Measurements from ENCODE around the gene TXLNB. TPM values are rescaled to one million over a fixed set of nuclear protein-coding genes. Genes with fewer than 3 reads are reported as not detected.

TXLNB gene
- total and polyA plus RNA-seq, 2 donors = 6.3 to 11.2 TPM

- WGBS = 95% methylated on average over 3 of the region's 3 CpGs
- H3K27ac ChIP-seq (ENCODE audit: low read depth in 1 of 2, low read length in 1 of 2) = no peak overlapping the region
- no peaks in the 10 kb centered on the region for H3K27me3 ChIP-seq (ENCODE audit: control insufficient read depth in 2 of 2, insufficient read depth in 1 of 2, low read length in 1 of 2)
- DNase-seq (ENCODE audit: low read depth in 6 of 9, low spot score in 9 of 9) = no peak
- no peak overlapping the region for H3K4me3 ChIP-seq (ENCODE audit: low read length in 2 of 2)
- H3K4me1 ChIP-seq (ENCODE audit: control insufficient read depth in 2 of 2, insufficient read depth in 2 of 2, low read length in 2 of 2) = no peaks in the 10 kb centered on the region
- H3K36me3 ChIP-seq (ENCODE audit: control insufficient read depth in 2 of 2, insufficient read depth in 2 of 2, low read length in 1 of 2) = no peaks in the 10 kb centered on the region
- peaks cover 0 to 2% of the 10 kb centered on the region in 2 donors for H3K9me3 ChIP-seq (ENCODE audit: control insufficient read depth in 2 of 2, insufficient read depth in 1 of 2, low read length in 1 of 2)
Observed at GRCh38 chr6:139330826-139331500, 39.2 kb upstream of the TXLNB start.

GRCh38 chr6:139330306-139330705 is 38.5 kb upstream of the TXLNB start:
- 96% methylated on average over 5 of the region's 5 CpGs for WGBS
- no peaks in the 10 kb centered on the region for H3K36me3 ChIP-seq (ENCODE audit: control insufficient read depth in 2 of 2, insufficient read depth in 2 of 2, low read length in 1 of 2)
- no peak overlapping the region for H3K4me3 ChIP-seq (ENCODE audit: low read length in 2 of 2)
- H3K4me1 ChIP-seq (ENCODE audit: control insufficient read depth in 2 of 2, insufficient read depth in 2 of 2, low read length in 2 of 2) = peaks cover 0 to 5% of the 10 kb centered on the region in 2 donors
- H3K27me3 ChIP-seq (ENCODE audit: control insufficient read depth in 2 of 2, insufficient read depth in 1 of 2, low read length in 1 of 2) = no peaks in the 10 kb centered on the region
- DNase-seq (ENCODE audit: low read depth in 6 of 9, low spot score in 9 of 9) = no peak
- H3K27ac ChIP-seq (ENCODE audit: low read depth in 1 of 2, low read length in 1 of 2) = no peak overlapping the region
- H3K9me3 ChIP-seq (ENCODE audit: control insufficient read depth in 2 of 2, insufficient read depth in 1 of 2, low read length in 1 of 2) = peaks cover 0 to 2% of the 10 kb centered on the region in 2 donors

- Histone ChIP-seq H3K4me1 (ENCODE audit: control insufficient read depth in 2 of 2, insufficient read depth in 2 of 2, low read length in 2 of 2) (peaks cover 0 to 11% of the 10 kb centered on the region in 2 donors), H3K36me3 (ENCODE audit: control insufficient read depth in 2 of 2, insufficient read depth in 2 of 2, low read length in 1 of 2) (no peaks in the 10 kb centered on the region), H3K9me3 (ENCODE audit: control insufficient read depth in 2 of 2, insufficient read depth in 1 of 2, low read length in 1 of 2) (peaks cover 0 to 2% of the 10 kb centered on the region in 2 donors), H3K27me3 (ENCODE audit: control insufficient read depth in 2 of 2, insufficient read depth in 1 of 2, low read length in 1 of 2) (no peaks in the 10 kb centered on the region), H3K4me3 (ENCODE audit: low read length in 2 of 2) (no peak overlapping the region), H3K27ac (ENCODE audit: low read depth in 1 of 2, low read length in 1 of 2) (no peak overlapping the region)
- no peak for DNase-seq (ENCODE audit: low read depth in 6 of 9, low spot score in 9 of 9)
- over 99% methylated on average over 3 of the region's 3 CpGs for WGBS
Observed at GRCh38 chr6:139329224-139329623, 37.4 kb upstream of the TXLNB start.

GRCh38 chr6:139327038-139327437 is 35.2 kb upstream of the TXLNB start:
- Histone ChIP-seq H3K4me3 (ENCODE audit: low read length in 2 of 2) (no peak overlapping the region), H3K4me1 (ENCODE audit: control insufficient read depth in 2 of 2, insufficient read depth in 2 of 2, low read length in 2 of 2) (peaks cover 6 to 20% of the 10 kb centered on the region in 2 donors), H3K27ac (ENCODE audit: low read depth in 1 of 2, low read length in 1 of 2) (no peak overlapping the region), H3K36me3 (ENCODE audit: control insufficient read depth in 2 of 2, insufficient read depth in 2 of 2, low read length in 1 of 2) (no peaks in the 10 kb centered on the region), H3K9me3 (ENCODE audit: control insufficient read depth in 2 of 2, insufficient read depth in 1 of 2, low read length in 1 of 2) (peaks cover 0 to 7% of the 10 kb centered on the region in 2 donors), H3K27me3 (ENCODE audit: control insufficient read depth in 2 of 2, insufficient read depth in 1 of 2, low read length in 1 of 2) (no peaks in the 10 kb centered on the region)
- 94% methylated on average over 5 of the region's 5 CpGs for WGBS
- no peak for DNase-seq (ENCODE audit: low read depth in 6 of 9, low spot score in 9 of 9)

- peaks cover 0 to 7% of the 10 kb centered on the region in 2 donors for H3K9me3 ChIP-seq (ENCODE audit: control insufficient read depth in 2 of 2, insufficient read depth in 1 of 2, low read length in 1 of 2)
- peak overlapping the region; percentile 9 to 76 for H3K27ac ChIP-seq (ENCODE audit: low read depth in 1 of 2, low read length in 1 of 2)
- H3K27me3 ChIP-seq (ENCODE audit: control insufficient read depth in 2 of 2, insufficient read depth in 1 of 2, low read length in 1 of 2) = no peaks in the 10 kb centered on the region
- no peaks in the 10 kb centered on the region for H3K36me3 ChIP-seq (ENCODE audit: control insufficient read depth in 2 of 2, insufficient read depth in 2 of 2, low read length in 1 of 2)
- peak in 3 of 9 donors; percentile 22 to 59 (median 32) for DNase-seq (ENCODE audit: low read depth in 6 of 9, low spot score in 9 of 9)
- 6% methylated on average over 1 of the region's 1 CpG for WGBS
- no peak overlapping the region for H3K4me3 ChIP-seq (ENCODE audit: low read length in 2 of 2)
- H3K4me1 ChIP-seq (ENCODE audit: control insufficient read depth in 2 of 2, insufficient read depth in 2 of 2, low read length in 2 of 2) = peaks cover 6 to 20% of the 10 kb centered on the region in 2 donors
Observed at GRCh38 chr6:139325686-139326085, 33.9 kb upstream of the TXLNB start.

GRCh38 chr6:139325125-139325524 is 33.3 kb upstream of the TXLNB start:
- Histone ChIP-seq H3K9me3 (ENCODE audit: control insufficient read depth in 2 of 2, insufficient read depth in 1 of 2, low read length in 1 of 2) (peaks cover 0 to 7% of the 10 kb centered on the region in 2 donors), H3K27ac (ENCODE audit: low read depth in 1 of 2, low read length in 1 of 2) (peak overlapping the region in 1 of 2 donors; percentile 76)

DNA sequence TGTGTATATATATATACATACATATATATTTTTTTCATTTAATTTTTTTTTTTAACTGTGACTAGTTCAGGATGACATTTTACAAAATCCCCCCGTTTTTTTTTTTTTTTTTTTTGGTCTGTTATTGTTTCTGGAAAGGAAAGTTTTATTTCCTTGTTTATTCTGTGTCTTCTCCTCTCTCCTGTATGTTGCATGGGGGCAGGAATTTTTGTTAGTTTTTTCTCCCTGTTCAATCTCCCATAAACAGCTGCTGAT is 32.4 kb upstream of the TXLNB start:
- no peak overlapping the region for H3K4me3 ChIP-seq (ENCODE audit: low read length in 2 of 2)
- H3K36me3 ChIP-seq (ENCODE audit: control insufficient read depth in 2 of 2, insufficient read depth in 2 of 2, low read length in 1 of 2) = no peaks in the 10 kb centered on the region
- peak overlapping the region; percentile 94 to 97 for H3K27ac ChIP-seq (ENCODE audit: low read depth in 1 of 2, low read length in 1 of 2)
- 0% methylated on average over 1 of the region's 1 CpG for WGBS
- H3K9me3 ChIP-seq (ENCODE audit: control insufficient read depth in 2 of 2, insufficient read depth in 1 of 2, low read length in 1 of 2) = peaks cover 0 to 7% of the 10 kb centered on the region in 2 donors
- no peaks in the 10 kb centered on the region for H3K27me3 ChIP-seq (ENCODE audit: control insufficient read depth in 2 of 2, insufficient read depth in 1 of 2, low read length in 1 of 2)
- peaks cover 6 to 20% of the 10 kb centered on the region in 2 donors for H3K4me1 ChIP-seq (ENCODE audit: control insufficient read depth in 2 of 2, insufficient read depth in 2 of 2, low read length in 2 of 2)
- no peak for DNase-seq (ENCODE audit: low read depth in 6 of 9, low spot score in 9 of 9)

More at GRCh38 chr6:139325125-139325524, 33.3 kb upstream of the TXLNB start:
- H3K4me3 ChIP-seq (ENCODE audit: low read length in 2 of 2) = no peak overlapping the region
- no peak for DNase-seq (ENCODE audit: low read depth in 6 of 9, low spot score in 9 of 9)
- H3K36me3 ChIP-seq (ENCODE audit: control insufficient read depth in 2 of 2, insufficient read depth in 2 of 2, low read length in 1 of 2) = no peaks in the 10 kb centered on the region
- no peaks in the 10 kb centered on the region for H3K27me3 ChIP-seq (ENCODE audit: control insufficient read depth in 2 of 2, insufficient read depth in 1 of 2, low read length in 1 of 2)
- H3K4me1 ChIP-seq (ENCODE audit: control insufficient read depth in 2 of 2, insufficient read depth in 2 of 2, low read length in 2 of 2) = peaks cover 6 to 20% of the 10 kb centered on the region in 2 donors

GRCh38 chr6:139323511-139324300 is 31.9 kb upstream of the TXLNB start:
- DNase-seq (ENCODE audit: low read depth in 6 of 9, low spot score in 9 of 9) = peak; percentile 68 to 92 (median 78)
- Histone ChIP-seq H3K27me3 (ENCODE audit: control insufficient read depth in 2 of 2, insufficient read depth in 1 of 2, low read length in 1 of 2) (no peaks in the 10 kb centered on the region), H3K4me3 (ENCODE audit: low read length in 2 of 2) (peak overlapping the region; percentile 46 to 51), H3K9me3 (ENCODE audit: control insufficient read depth in 2 of 2, insufficient read depth in 1 of 2, low read length in 1 of 2) (peaks cover 0 to 7% of the 10 kb centered on the region in 2 donors), H3K27ac (ENCODE audit: low read depth in 1 of 2, low read length in 1 of 2) (peak overlapping the region; percentile 94 to 97), H3K36me3 (ENCODE audit: control insufficient read depth in 2 of 2, insufficient read depth in 2 of 2, low read length in 1 of 2) (no peaks in the 10 kb centered on the region), H3K4me1 (ENCODE audit: control insufficient read depth in 2 of 2, insufficient read depth in 2 of 2, low read length in 2 of 2) (peaks cover 6 to 20% of the 10 kb centered on the region in 2 donors)
- WGBS = 29% methylated on average over 21 of the region's 21 CpGs

DNA sequence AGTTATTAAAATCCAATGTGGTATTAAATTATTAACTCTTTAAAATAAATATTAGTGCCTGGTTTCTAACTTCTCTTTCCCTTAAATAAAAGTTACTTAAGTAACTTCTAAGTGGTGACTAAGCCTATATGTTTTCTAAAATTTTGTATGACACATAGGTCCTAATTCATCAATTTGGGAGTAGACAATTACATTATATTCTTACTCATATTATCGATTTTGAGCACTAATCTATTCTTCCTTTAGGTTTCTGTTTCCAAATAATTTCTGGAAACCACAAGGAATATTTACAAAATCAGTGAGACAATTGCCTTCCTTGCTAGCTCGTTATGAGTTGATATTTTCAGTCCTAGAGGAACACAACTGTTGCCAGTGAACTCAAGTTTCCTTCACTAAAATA is 28.3 kb upstream of the TXLNB start:
- no peak for DNase-seq (ENCODE audit: low read depth in 6 of 9, low spot score in 9 of 9)
- Histone ChIP-seq H3K4me1 (ENCODE audit: control insufficient read depth in 2 of 2, insufficient read depth in 2 of 2, low read length in 2 of 2) (peaks cover 6 to 15% of the 10 kb centered on the region in 2 donors), H3K9me3 (ENCODE audit: control insufficient read depth in 2 of 2, insufficient read depth in 1 of 2, low read length in 1 of 2) (peaks cover 0 to 8% of the 10 kb centered on the region in 2 donors), H3K27me3 (ENCODE audit: control insufficient read depth in 2 of 2, insufficient read depth in 1 of 2, low read length in 1 of 2) (no peaks in the 10 kb centered on the region), H3K36me3 (ENCODE audit: control insufficient read depth in 2 of 2, insufficient read depth in 2 of 2, low read length in 1 of 2) (no peaks in the 10 kb centered on the region), H3K27ac (ENCODE audit: low read depth in 1 of 2, low read length in 1 of 2) (no peak overlapping the region), H3K4me3 (ENCODE audit: low read length in 2 of 2) (no peak overlapping the region)
- WGBS = 95% methylated on average over 2 of the region's 2 CpGs
